Measurements from ENCODE around the gene ALG12. TPM values are rescaled to one million over a fixed set of nuclear protein-coding genes. Genes with fewer than 3 reads are reported as not detected.

The ALG12 gene
- total and polyA plus RNA-seq, 2 experiments from 2014 or later, result 18.7 to 23.3 TPM

- no peaks in the 10 kb centered on the region for H3K36me3 ChIP-seq (ENCODE audit: insufficient read depth)
- DNase-seq (ENCODE audit: low spot score), result no peak
- H3K4me1 ChIP-seq (ENCODE audit: insufficient read depth), result peaks cover 10% of the 10 kb centered on the region; the same call in 1 of the 2 replicates
- H3K36me3 Mint-ChIP-seq (ENCODE audit: low read depth), result no peaks in the 10 kb centered on the region
- no peak overlapping the region for H3K4me3 ChIP-seq
- H3K4me2 ChIP-seq, result no peak overlapping the region
- H3K27me3 Mint-ChIP-seq (ENCODE audit: insufficient read depth, low read depth, poor library complexity), result peaks cover 3% of the 10 kb centered on the region
- H2AFZ ChIP-seq, result no peak overlapping the region
- H3K27ac Mint-ChIP-seq, result 0 out of 2 replicates have a peak overlapping the region, but pooled peaks have one; percentile 78
- H3K27me3 ChIP-seq (ENCODE audit: insufficient read depth), result no peaks in the 10 kb centered on the region
- H3K27ac ChIP-seq (ENCODE audit: low read depth), result no peak overlapping the region
- no peaks in the 10 kb centered on the region for H3K9me2 ChIP-seq (ENCODE audit: insufficient read depth)
- H3K79me2 ChIP-seq (replicated peaks; ENCODE audit: insufficient read depth), result no peaks in the 10 kb centered on the region
- 0 out of 2 replicates have a peak, but pooled peaks cover 2% of the 10 kb centered on the region for H3F3A ChIP-seq (replicated peaks; ENCODE audit: low read depth)
- H3K4me3 Mint-ChIP-seq, result no peak overlapping the region
- ATAC-seq, result no peak
- H4K20me1 ChIP-seq (replicated peaks; ENCODE audit: insufficient read depth), result no peaks in the 10 kb centered on the region
- peaks cover 18% of the 10 kb centered on the region for H3K4me1 Mint-ChIP-seq
- H3K9me3 Mint-ChIP-seq, result no peaks in the 10 kb centered on the region
- TF ChIP-seq REST (IDR thresholded peaks at IDR 0.05; ENCODE audit: unreplicated experiment) (no peak), ZNF331 (CRISPR knock-in tag; IDR thresholded peaks at IDR 0.05; ENCODE audit: low read depth) (no peak), POLR2AphosphoS5 (IDR thresholded peaks at IDR 0.05; ENCODE audit: low read depth) (no peak), ZNF114 (CRISPR knock-in tag; IDR thresholded peaks at IDR 0.05) (no peak), NANOG (IDR thresholded peaks at IDR 0.05; ENCODE audit: borderline replicate concordance) (no peak), ETS1 (IDR thresholded peaks at IDR 0.05) (no peak), CREB1 (CRISPR knock-in tag; IDR thresholded peaks at IDR 0.05; ENCODE audit: low read depth) (no peak), EZH2 (IDR thresholded peaks at IDR 0.05; ENCODE audit: low read depth, unreplicated experiment) (no peak), JUNB (IDR thresholded peaks at IDR 0.05; ENCODE audit: unreplicated experiment) (no peak), ZNF462 (CRISPR knock-in tag; IDR thresholded peaks at IDR 0.05) (no peak), CTCF (conservative IDR thresholded peaks at IDR 0.05; ENCODE audit: low read depth in 2 of 2) (no peak), STAT1 (IDR thresholded peaks at IDR 0.05; ENCODE audit: unreplicated experiment) (no peak), EZH2phosphoT487 (IDR thresholded peaks at IDR 0.05; ENCODE audit: unreplicated experiment) (no peak)
Measured at GRCh38 chr22:49948958-49949913, 31.0 kb upstream of the ALG12 start.

Data from GM23338 (cell line).